HepG2 (cell line): Measurements from ENCODE around the gene SCN8A. TPM values are rescaled to one million over a fixed set of nuclear protein-coding genes. Genes with fewer than 3 reads are reported as not detected.

ENCODE experiments used
- ATAC-seq: fragments of 200-7000 bp; cut with Tn5 transposase; 3 replicates; pipeline ENCODE4 v1.9.1; 2020; ENCODE audit warnings: mild to moderate bottlenecking, moderate library complexity
- BruUV-seq: library from RNA; stranded (reverse); fragments of 400-500 nt; replicated peaks from 2 replicates; lab custom pipeline; 2021; lab: Mats Ljungman, UMichigan
- CTCF ChIA-PET: fragments of 300-600 bp; formaldehyde crosslinking; extraction: SDS; loops from one replicate; lab custom pipeline; 2021; ENCODE audit warnings: low total read pairs, inconsistent platforms, low intra/inter-chr PET ratio; lab: Yijun Ruan, JAX
- POLR2A ChIA-PET: fragments of 350-600 bp; sonication (Branson Sonifier 250); formaldehyde crosslinking; loops from one replicate; lab custom pipeline; 2020; ENCODE audit warnings: antibody characterized with exemption, inconsistent platforms; lab: Yijun Ruan, JAX
- DNase-seq: peaks from one replicate; pipeline ENCODE4 v3.0.0-alpha.2; 2015; ENCODE audit warnings: low spot score
- FAIRE-seq: peaks from 3 replicates; lab custom pipeline; 2011; peaks lifted over from hg19 to GRCh38; lab: Jason Lieb, UNC
- H2AFZ ChIP-seq: one replicate; pipeline ENCODE4 v1.6.1; 2011; ENCODE audit warnings: low read length, inconsistent platforms
- H3K27ac ChIP-seq: fragments of 300-600 bp; 3 replicates; pipeline ENCODE4 v1.8.0; 2011; ENCODE audit warnings: mixed run types, mild to moderate bottlenecking, mixed read lengths, low read length, inconsistent platforms; ENCODE audit not compliant: insufficient read depth; ENCODE audit errors: extremely low read length
- H3K27me3 ChIP-seq, 2 experiments: fragments of 200-600 bp in 1 of 2; 2 replicates in 1 of 2; 3 replicates in 1 of 2; pipeline versions ENCODE4 v1.6.0 to v1.8.0; 2011; ENCODE audit warnings: low read length in 2 of 2, mild to moderate bottlenecking in 2 of 2, moderate library complexity in 2 of 2, inconsistent platforms in 1 of 2; ENCODE audit not compliant: insufficient read depth in 2 of 2, control insufficient read depth in 1 of 2
- H3K36me3 ChIP-seq, 2 experiments: fragments of 200-600 bp in 1 of 2; replicated peaks in 1 of 2; 2 replicates in 1 of 2; 3 replicates in 1 of 2; pipeline versions ENCODE4 v1.5.1 to v1.8.0; 2011; ENCODE audit warnings: low read length in 2 of 2, inconsistent platforms in 1 of 2; ENCODE audit not compliant: insufficient read depth in 2 of 2, control insufficient read depth in 1 of 2
- H3K4me1 ChIP-seq: 2 replicates; pipeline ENCODE4 v1.5.1; 2012; ENCODE audit warnings: low read length, inconsistent platforms; ENCODE audit not compliant: insufficient read depth
- H3K4me2 ChIP-seq: 2 replicates; pipeline ENCODE4 v1.6.0; 2011; ENCODE audit warnings: low read depth, low read length, inconsistent platforms
- H3K4me3 ChIP-seq, 3 experiments: fragments of 200-600 bp in 1 of 3; sonication (generic), shearing (Covaris generic) in 1 of 3; replicated peaks in 1 of 3; 2 replicates each; pipeline ENCODE4 v1.5.1; 2011 to 2016; ENCODE audit warnings: low read length in 3 of 3, inconsistent platforms in 2 of 3, low read depth in 2 of 3, mild to moderate bottlenecking in 2 of 3, control low read depth in 1 of 3, mixed read lengths in 1 of 3; ENCODE audit not compliant: insufficient read depth in 1 of 3
- H3K79me2 ChIP-seq: one replicate; pipeline ENCODE4 v1.6.1; 2011; ENCODE audit warnings: low read length, inconsistent platforms; ENCODE audit not compliant: insufficient read depth
- H3K9ac ChIP-seq: 2 replicates; pipeline ENCODE4 v1.6.0; 2011; ENCODE audit warnings: mild to moderate bottlenecking, low read depth, low read length, inconsistent platforms; ENCODE audit not compliant: insufficient read depth
- H3K9me3 ChIP-seq: 2 replicates; pipeline ENCODE4 v1.5.1; 2012; ENCODE audit warnings: mild to moderate bottlenecking, low read length
- H4K20me1 ChIP-seq: 2 replicates; pipeline ENCODE4 v1.6.0; 2011; ENCODE audit warnings: inconsistent platforms, mild to moderate bottlenecking, low read length, moderate library complexity; ENCODE audit not compliant: insufficient read depth
- CAMTA2 ChIP-seq: sonication (generic); formaldehyde crosslinking; IDR thresholded peaks from 2 replicates; pipeline ENCODE4 v1.4.0; 2020; ENCODE audit warnings: mild to moderate bottlenecking, missing genetic modification reagents, borderline replicate concordance
- HCFC1 ChIP-seq: fragments of 150-350 bp; IDR thresholded peaks from 2 replicates; pipeline ENCODE4 v1.6.1; 2014; ENCODE audit warnings: low read depth, low read length
- HNF1A ChIP-seq, 2 experiments: sonication (generic) in 1 of 2; formaldehyde crosslinking in 1 of 2; IDR thresholded peaks; 2 replicates each; pipeline versions ENCODE4 v1.4.0 to v1.6.1; 2016 to 2020; ENCODE audit warnings: borderline replicate concordance in 1 of 2, low read depth in 1 of 2, mild to moderate bottlenecking in 1 of 2, missing genetic modification reagents in 1 of 2
- NRL ChIP-seq: sonication (generic); formaldehyde crosslinking; IDR thresholded peaks from 2 replicates; pipeline ENCODE4 v1.5.0; 2020; ENCODE audit warnings: missing genetic modification reagents, mild to moderate bottlenecking, moderate library complexity, borderline replicate concordance
- PHF8 ChIP-seq: sonication (generic); formaldehyde crosslinking; IDR thresholded peaks from 2 replicates; pipeline ENCODE4 v1.5.0; 2020; ENCODE audit warnings: missing genetic modification reagents
- SMYD3 ChIP-seq: sonication (generic); formaldehyde crosslinking; IDR thresholded peaks from 2 replicates; pipeline ENCODE4 v1.8.1; 2023; ENCODE audit warnings: mild to moderate bottlenecking, missing genetic modification reagents
- ZFP36L2 ChIP-seq: sonication (generic); formaldehyde crosslinking; IDR thresholded peaks from 2 replicates; pipeline ENCODE4 v1.4.0; 2020; ENCODE audit warnings: missing genetic modification reagents
- WGBS: methylation state at CpG from one replicate; pipeline ENCODE4 v1.1.6; 2017; ENCODE audit warnings: low lambda C conversion rate; 5-methylcytosine and 5-hydroxymethylcytosine counted together
- in situ Hi-C: cut with HindIII; loops from 2 replicates; pipeline ENCODE4 v1.10.0; 2017; ENCODE audit warnings: low pct_unique_long_range_greater_than_20kb; ENCODE audit not compliant: extremely low pct_ligation_motif_present
- intact Hi-C: fragments of 100-400 bp; cut with micrococcal nuclease; formaldehyde crosslinking; loops from one replicate; pipeline ENCODE4 v1.10.0; 2022; ENCODE audit not compliant: unreplicated experiment
- polyA plus RNA-seq, 8 experiments: library from polyadenylated mRNA; depleted of rRNA in 3 of 8; stranded (reverse) in 7 of 8; unstranded in 1 of 8; fragments of >200 nt; fragmentation: Illumina TruSeq in 4 of 8; extraction: Trizol in 4 of 8; gene quantifications; 2 replicates each; pipeline versions ENCODE4 v1.2.1 to v1.2.3, GENCODE V29; 2011 to 2016; ENCODE audit warnings: low read depth in 4 of 8, missing spikeins in 1 of 8, mixed read lengths in 1 of 8; ENCODE audit not compliant: insufficient read depth in 1 of 8
- total RNA-seq, 5 experiments: library from RNA; depleted of rRNA; stranded (reverse); fragments of >200 nt; fragmentation: Illumina TruSeq; extraction: Trizol; gene quantifications; 2 replicates each; pipeline ENCODE4 v1.2.3, GENCODE V29; 2016; ENCODE audit warnings: low read depth in 1 of 5
- TF ChIP-seq, protein P1 (sequence below): sonication (generic); formaldehyde crosslinking; IDR thresholded peaks from 2 replicates; pipeline ENCODE4 v1.8.0; 2022; ENCODE audit warnings: mild to moderate bottlenecking, missing genetic modification reagents, moderate library complexity
- TF ChIP-seq, protein P2 (sequence below): sonication (generic); formaldehyde crosslinking; IDR thresholded peaks from 2 replicates; pipeline ENCODE4 v1.4.0; 2020; ENCODE audit warnings: missing genetic modification reagents
- TF ChIP-seq, protein P3 (sequence below): IDR thresholded peaks from 2 replicates; pipeline ENCODE4 v1.6.1; 2012; ENCODE audit warnings: low read length, improper control_type of control experiment

SCN8A gene
- total and polyA plus RNA-seq, 2 of the 13 experiments (the other 11 are each of a cell fraction or from before 2014, with no cell fraction given): 0.57 to 1.4 TPM

- WGBS: 31% methylated on average over 1 of the region's 1 CpG
- no TSS peak for BruUV-seq
- intact Hi-C loops (no loop called here), in situ Hi-C loops (no loop called here)
- H3K79me2 ChIP-seq: no peaks in the 10 kb centered on the region
- H3K27ac ChIP-seq: no peak overlapping the region
- no peak overlapping the region for H3K9ac ChIP-seq
- no peak overlapping the region for H3K4me3 ChIP-seq
- H3K27me3 ChIP-seq: no peaks in the 10 kb centered on the region
- H2AFZ ChIP-seq: no peak overlapping the region
- H3K9me3 ChIP-seq: no peaks in the 10 kb centered on the region
- H4K20me1 ChIP-seq: no peaks in the 10 kb centered on the region
- ChIA-PET CTCF (no interaction called here), POLR2A (no interaction called here)
- DNase-seq (no peak), FAIRE-seq (no peak), ATAC-seq (no peak)
- no peaks in the 10 kb centered on the region for H3K36me3 ChIP-seq
- no peak overlapping the region for H3K4me2 ChIP-seq
- no peaks in the 10 kb centered on the region for H3K4me1 ChIP-seq
- TF ChIP-seq NRL (CRISPR knock-in tag): no peak
- TF ChIP-seq, protein P1, sequence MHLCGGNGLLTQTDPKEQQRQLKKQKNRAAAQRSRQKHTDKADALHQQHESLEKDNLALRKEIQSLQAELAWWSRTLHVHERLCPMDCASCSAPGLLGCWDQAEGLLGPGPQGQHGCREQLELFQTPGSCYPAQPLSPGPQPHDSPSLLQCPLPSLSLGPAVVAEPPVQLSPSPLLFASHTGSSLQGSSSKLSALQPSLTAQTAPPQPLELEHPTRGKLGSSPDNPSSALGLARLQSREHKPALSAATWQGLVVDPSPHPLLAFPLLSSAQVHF: no peak
- no peak for TF ChIP-seq HNF1A (IDR thresholded peaks at IDR 0.05; ENCODE audit: low read depth)
- TF ChIP-seq HNF1A (CRISPR knock-in tag; IDR thresholded peaks at IDR 0.05; ENCODE audit: borderline replicate concordance): no peak
- no peak for TF ChIP-seq ZFP36L2 (CRISPR knock-in tag)
- TF ChIP-seq SMYD3: no peak
- no peak for TF ChIP-seq HCFC1
- TF ChIP-seq, protein P2, sequence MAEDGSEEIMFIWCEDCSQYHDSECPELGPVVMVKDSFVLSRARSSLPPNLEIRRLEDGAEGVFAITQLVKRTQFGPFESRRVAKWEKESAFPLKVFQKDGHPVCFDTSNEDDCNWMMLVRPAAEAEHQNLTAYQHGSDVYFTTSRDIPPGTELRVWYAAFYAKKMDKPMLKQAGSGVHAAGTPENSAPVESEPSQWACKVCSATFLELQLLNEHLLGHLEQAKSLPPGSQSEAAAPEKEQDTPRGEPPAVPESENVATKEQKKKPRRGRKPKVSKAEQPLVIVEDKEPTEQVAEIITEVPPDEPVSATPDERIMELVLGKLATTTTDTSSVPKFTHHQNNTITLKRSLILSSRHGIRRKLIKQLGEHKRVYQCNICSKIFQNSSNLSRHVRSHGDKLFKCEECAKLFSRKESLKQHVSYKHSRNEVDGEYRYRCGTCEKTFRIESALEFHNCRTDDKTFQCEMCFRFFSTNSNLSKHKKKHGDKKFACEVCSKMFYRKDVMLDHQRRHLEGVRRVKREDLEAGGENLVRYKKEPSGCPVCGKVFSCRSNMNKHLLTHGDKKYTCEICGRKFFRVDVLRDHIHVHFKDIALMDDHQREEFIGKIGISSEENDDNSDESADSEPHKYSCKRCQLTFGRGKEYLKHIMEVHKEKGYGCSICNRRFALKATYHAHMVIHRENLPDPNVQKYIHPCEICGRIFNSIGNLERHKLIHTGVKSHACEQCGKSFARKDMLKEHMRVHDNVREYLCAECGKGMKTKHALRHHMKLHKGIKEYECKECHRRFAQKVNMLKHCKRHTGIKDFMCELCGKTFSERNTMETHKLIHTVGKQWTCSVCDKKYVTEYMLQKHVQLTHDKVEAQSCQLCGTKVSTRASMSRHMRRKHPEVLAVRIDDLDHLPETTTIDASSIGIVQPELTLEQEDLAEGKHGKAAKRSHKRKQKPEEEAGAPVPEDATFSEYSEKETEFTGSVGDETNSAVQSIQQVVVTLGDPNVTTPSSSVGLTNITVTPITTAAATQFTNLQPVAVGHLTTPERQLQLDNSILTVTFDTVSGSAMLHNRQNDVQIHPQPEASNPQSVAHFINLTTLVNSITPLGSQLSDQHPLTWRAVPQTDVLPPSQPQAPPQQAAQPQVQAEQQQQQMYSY (CRISPR knock-in tag): no peak
- TF ChIP-seq, protein P3, sequence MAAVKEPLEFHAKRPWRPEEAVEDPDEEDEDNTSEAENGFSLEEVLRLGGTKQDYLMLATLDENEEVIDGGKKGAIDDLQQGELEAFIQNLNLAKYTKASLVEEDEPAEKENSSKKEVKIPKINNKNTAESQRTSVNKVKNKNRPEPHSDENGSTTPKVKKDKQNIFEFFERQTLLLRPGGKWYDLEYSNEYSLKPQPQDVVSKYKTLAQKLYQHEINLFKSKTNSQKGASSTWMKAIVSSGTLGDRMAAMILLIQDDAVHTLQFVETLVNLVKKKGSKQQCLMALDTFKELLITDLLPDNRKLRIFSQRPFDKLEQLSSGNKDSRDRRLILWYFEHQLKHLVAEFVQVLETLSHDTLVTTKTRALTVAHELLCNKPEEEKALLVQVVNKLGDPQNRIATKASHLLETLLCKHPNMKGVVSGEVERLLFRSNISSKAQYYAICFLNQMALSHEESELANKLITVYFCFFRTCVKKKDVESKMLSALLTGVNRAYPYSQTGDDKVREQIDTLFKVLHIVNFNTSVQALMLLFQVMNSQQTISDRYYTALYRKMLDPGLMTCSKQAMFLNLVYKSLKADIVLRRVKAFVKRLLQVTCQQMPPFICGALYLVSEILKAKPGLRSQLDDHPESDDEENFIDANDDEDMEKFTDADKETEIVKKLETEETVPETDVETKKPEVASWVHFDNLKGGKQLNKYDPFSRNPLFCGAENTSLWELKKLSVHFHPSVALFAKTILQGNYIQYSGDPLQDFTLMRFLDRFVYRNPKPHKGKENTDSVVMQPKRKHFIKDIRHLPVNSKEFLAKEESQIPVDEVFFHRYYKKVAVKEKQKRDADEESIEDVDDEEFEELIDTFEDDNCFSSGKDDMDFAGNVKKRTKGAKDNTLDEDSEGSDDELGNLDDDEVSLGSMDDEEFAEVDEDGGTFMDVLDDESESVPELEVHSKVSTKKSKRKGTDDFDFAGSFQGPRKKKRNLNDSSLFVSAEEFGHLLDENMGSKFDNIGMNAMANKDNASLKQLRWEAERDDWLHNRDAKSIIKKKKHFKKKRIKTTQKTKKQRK: no peak
- TF ChIP-seq PHF8 (CRISPR knock-in tag): no peak
- no peak for TF ChIP-seq CAMTA2
These were observed 52.9 kb downstream of the SCN8A start for GRCh38 chr12:51643951-51644350.
